Measurements from ENCODE around the gene NTF4.

GRCh38 chr19:49059053-49059452 lies 5.6 kb downstream of the NTF4 start:
- no peak for TF ChIP-seq CTCF (IDR thresholded peaks at IDR 0.05; ENCODE audit: low read depth, low read length)
- TF ChIP-seq POLR2A (IDR thresholded peaks at IDR 0.05; ENCODE audit: extremely low read depth, insufficient read length) = no peak

Measured in NB4 (cell line).